Stimulated activated effector memory CD8-positive, alpha-beta T cell treated with anti-CD3 and anti-CD28 coated beads, Interleukin-12 subunit alpha, Interleukin-12 subunit beta, amount 100 ng/mL, for 72 hours (primary cell): Measurements from ENCODE around the gene PTH1R.

Experiments used
- ATAC-seq: fragments of 150-1000 bp; cut with Tn5 transposase; 2 replicates; pipeline ENCODE4 v1.10.0; 2021
- DNase-seq, 2 donors: peaks; one replicate each; pipeline ENCODE4 v3.0.0; 2021 to 2022; ENCODE audit warnings: low spot score in 2 of 2
- H3K27ac Mint-ChIP-seq: one replicate; pipeline ENCODE4 v1.8.0; 2022; ENCODE audit warnings: mild to moderate bottlenecking, mixed read lengths
- H3K36me3 Mint-ChIP-seq: one replicate; pipeline ENCODE4 v1.8.0; 2022; ENCODE audit warnings: mild to moderate bottlenecking, mixed read lengths
- H3K4me1 Mint-ChIP-seq: one replicate; pipeline ENCODE4 v1.8.0; 2022; ENCODE audit warnings: mixed read lengths
- H3K4me3 Mint-ChIP-seq: one replicate; pipeline ENCODE4 v1.8.0; 2022; ENCODE audit warnings: mild to moderate bottlenecking, mixed read lengths
- H3K9me3 Mint-ChIP-seq: one replicate; pipeline ENCODE4 v1.8.0; 2022; ENCODE audit warnings: mixed read lengths

The PTH1R gene

DNA sequence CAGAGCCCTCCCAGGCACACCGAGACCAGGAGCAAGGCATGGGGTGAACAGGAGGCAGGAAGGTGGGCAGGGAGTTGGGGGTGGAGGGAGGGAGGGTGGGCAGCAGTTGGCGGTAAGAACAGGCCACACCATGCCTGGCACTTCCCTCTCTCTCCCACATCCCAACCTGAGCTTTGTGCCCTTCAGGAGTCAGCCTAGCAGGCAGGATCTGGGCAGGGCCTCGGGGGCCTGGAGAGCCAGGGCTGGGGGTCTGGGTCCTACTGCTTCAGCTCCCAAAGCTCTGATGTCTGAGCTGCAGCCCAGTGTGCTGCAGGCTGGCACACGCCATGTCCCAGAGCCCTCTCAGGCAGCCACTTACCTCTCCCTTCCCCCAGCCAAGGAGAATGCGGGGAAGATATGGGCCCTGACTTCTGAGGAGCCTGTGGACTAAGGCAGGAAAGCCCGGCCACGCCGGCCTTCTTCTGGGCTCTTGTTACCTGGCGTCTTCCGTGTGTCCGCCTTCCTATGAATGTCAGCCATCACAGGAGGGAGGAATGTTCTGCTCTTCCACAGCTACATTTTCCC lies 11.4 kb upstream of the PTH1R start:
- H3K27ac Mint-ChIP-seq = no peak overlapping the region
- H3K4me1 Mint-ChIP-seq = peaks cover 12% of the 10 kb centered on the region
- DNase-seq = no peak
- no peak overlapping the region for H3K4me3 Mint-ChIP-seq
- no peak for ATAC-seq
- H3K36me3 Mint-ChIP-seq = no peaks in the 10 kb centered on the region
- H3K9me3 Mint-ChIP-seq = no peaks in the 10 kb centered on the region

DNA sequence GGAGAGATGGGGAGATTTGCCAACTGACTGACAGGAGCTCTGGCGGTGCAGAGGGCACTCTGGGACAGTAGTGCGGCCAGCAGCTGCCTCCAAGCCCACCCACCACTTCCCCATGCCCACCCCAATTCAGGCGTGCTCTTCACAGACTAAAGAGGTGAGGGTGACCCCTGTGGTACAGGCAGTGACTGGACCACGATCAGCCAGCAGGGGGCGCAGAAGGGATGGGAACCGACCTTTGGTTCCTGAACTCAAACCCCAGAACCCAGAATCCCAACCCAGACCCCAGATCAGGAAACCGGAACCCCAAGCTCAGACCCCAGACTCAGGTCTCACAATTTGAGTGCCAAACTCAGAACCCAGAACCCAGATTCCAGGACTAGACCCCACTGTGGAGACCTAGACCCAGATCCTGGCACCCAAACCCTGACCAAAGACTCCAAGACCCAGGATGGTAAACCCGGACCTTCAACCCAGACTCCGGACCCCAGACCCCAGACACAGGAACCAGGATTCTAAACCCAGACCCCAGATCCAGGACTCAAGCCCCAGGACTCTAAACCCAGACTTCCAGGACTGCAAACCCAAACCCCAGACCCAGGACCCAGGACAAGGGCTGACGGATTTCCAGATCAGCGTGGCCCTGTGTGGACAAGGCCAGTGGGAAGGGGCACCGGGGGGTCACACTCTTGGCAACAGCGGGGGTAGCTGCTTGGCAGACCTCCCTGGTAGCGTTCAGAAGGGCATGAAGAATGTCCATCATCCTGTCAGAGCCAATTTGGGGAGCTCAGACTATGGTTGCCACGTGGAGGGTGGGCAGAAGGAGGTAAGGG lies 10.6 kb upstream of the PTH1R start:
- Mint-ChIP-seq H3K4me1 (peaks cover 12% of the 10 kb centered on the region), H3K36me3 (no peaks in the 10 kb centered on the region), H3K9me3 (no peaks in the 10 kb centered on the region), H3K4me3 (no peak overlapping the region), H3K27ac (no peak overlapping the region)
- DNase-seq (peak; percentile 79 to 89), ATAC-seq (peak; percentile 59)

DNA sequence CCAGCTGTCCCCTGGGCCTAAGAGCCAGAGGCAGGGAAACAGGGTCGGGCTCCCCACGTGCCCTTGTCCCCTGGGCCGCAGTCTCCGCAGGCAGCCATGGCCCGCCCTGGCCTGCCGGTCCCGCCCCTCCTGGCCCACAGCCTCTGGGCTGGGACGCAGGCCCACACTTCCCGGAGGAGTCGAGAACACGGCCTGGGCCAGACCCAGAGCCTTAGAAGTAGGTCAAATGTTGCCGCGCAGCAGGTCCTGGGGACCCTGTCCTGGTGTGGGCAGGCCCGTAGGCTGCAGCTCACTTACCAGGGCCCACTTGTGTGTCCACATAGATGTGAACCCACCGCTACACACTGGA lies 10.0 kb upstream of the PTH1R start:
- Mint-ChIP-seq H3K4me1 (peaks cover 12% of the 10 kb centered on the region), H3K36me3 (no peaks in the 10 kb centered on the region), H3K27ac (no peak overlapping the region), H3K9me3 (no peaks in the 10 kb centered on the region), H3K4me3 (no peak overlapping the region)
- DNase-seq (no peak), ATAC-seq (no peak)

DNA sequence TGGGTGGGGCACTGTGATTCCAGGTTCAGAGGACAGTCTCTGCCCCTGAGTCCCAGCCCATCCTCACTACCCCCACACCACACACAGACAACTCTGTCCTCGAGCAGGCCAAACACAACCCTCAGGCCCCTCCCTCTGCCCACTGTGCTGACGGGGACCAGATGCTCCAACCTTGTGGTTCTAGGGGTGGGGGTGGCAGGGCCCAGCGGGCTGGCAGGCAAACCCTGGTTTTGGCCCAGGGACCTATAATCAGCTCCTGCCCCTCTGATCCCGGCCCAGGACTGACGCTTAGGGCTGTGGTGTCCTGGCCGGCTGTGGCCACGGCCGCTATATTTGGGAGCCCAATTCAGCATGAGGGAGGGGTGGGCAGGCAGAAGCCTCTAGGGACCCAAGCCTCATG lies 9.2 kb upstream of the PTH1R start:
- H3K4me3 Mint-ChIP-seq = no peak overlapping the region
- no peaks in the 10 kb centered on the region for H3K36me3 Mint-ChIP-seq

DNA sequence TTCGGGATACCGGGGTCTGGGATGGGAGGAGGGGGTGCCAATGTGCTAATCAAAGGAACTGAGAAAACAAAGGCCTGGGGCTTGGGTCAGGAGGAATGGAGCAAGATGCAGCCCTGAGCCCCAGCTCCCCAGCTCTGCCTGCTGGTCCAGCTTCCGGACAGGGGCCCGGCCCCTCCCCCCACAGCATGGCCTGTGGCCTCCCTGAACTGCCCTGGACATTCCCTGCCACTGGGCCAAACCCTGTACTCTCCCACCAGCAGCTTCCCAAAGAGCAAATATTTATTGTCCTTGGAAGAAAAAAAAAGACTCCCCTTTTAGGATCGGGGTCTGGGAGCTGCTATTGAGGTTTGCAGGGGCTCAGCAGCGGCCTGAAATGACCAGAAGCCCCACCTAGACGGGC lies 8.6 kb upstream of the PTH1R start:
- H3K9me3 Mint-ChIP-seq = no peaks in the 10 kb centered on the region
- no peak overlapping the region for H3K4me3 Mint-ChIP-seq

More for the DNA sequence above, 9.2 kb upstream of the PTH1R start:
- Mint-ChIP-seq H3K4me1 (peaks cover 12% of the 10 kb centered on the region), H3K9me3 (no peaks in the 10 kb centered on the region), H3K27ac (no peak overlapping the region)
- ATAC-seq = no peak
- DNase-seq = no peak

DNA sequence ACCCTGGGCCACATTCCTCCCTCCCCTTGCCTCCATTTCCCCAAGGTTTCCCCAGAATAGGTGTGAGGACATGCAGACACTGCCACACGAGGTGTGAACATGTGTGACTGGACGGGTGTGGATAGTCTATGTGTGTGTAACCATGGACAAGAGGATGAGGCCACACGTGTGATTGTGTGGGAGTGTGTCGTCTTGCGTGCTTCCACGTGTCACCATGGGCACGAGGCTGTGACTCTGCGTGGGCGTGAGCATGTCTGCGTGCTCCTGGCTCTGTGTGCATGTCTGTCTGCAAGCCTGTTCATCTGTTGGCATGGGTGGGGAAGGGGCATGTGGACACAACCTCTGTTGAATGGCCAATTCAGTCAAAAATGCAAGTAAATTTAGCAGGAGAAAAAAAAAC lies 8.1 kb upstream of the PTH1R start:
- no peak overlapping the region for H3K4me3 Mint-ChIP-seq
- peaks cover 12% of the 10 kb centered on the region for H3K4me1 Mint-ChIP-seq
- DNase-seq (no peak), ATAC-seq (no peak)
- no peak overlapping the region for H3K27ac Mint-ChIP-seq
- no peaks in the 10 kb centered on the region for H3K9me3 Mint-ChIP-seq
- no peaks in the 10 kb centered on the region for H3K36me3 Mint-ChIP-seq

More for the DNA sequence above, 8.6 kb upstream of the PTH1R start:
- H3K36me3 Mint-ChIP-seq = no peaks in the 10 kb centered on the region
- DNase-seq = no peak
- H3K27ac Mint-ChIP-seq = no peak overlapping the region
- ATAC-seq = no peak
- H3K4me1 Mint-ChIP-seq = peaks cover 12% of the 10 kb centered on the region

DNA sequence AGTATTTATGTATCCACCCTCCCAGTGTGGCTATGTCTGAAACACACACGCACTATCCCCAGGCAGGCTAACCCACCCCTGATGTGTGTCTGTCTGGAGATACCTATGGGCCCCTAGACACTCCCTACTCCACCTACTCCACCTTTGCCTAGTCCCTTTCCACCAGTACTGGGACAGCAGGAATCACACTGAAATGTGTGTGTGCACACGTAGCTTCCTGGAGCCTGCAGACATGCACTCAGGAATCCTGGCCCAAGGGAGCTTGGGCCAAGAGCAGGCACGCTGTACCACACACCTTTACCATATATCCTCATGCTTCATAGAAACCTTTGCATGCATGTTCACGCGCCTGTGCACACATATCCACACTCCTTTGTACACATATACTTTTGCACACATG lies 6.9 kb upstream of the PTH1R start:
- Mint-ChIP-seq H3K27ac (no peak overlapping the region), H3K36me3 (no peaks in the 10 kb centered on the region), H3K9me3 (no peaks in the 10 kb centered on the region), H3K4me1 (peaks cover 12% of the 10 kb centered on the region), H3K4me3 (no peak overlapping the region)
- ATAC-seq (no peak), DNase-seq (no peak)

DNA sequence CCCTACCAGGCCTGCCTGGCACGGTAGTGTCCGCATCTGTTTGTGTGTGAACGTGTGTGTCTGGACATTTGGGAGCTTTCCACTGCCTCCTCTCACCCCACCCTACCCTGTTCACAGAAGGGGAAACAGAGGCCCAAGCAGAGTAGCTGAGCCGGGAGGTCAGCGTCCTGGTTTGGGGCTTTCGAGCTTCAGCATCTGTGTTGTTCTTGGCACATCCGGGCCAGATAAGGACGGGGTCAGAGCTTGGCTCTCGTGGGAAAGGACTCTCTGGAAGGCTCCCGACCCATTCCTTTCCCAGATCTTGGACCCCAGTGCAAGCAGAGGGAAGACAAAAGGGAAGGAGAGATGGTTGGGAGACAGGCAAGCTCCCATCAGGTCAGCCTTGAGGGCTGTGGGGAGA lies 6.3 kb upstream of the PTH1R start:
- H3K9me3 Mint-ChIP-seq = no peaks in the 10 kb centered on the region
- DNase-seq = no peak
- H3K4me1 Mint-ChIP-seq = peaks cover 12% of the 10 kb centered on the region
- no peak overlapping the region for H3K4me3 Mint-ChIP-seq
- no peak for ATAC-seq
- H3K36me3 Mint-ChIP-seq = no peaks in the 10 kb centered on the region
- no peak overlapping the region for H3K27ac Mint-ChIP-seq

DNA sequence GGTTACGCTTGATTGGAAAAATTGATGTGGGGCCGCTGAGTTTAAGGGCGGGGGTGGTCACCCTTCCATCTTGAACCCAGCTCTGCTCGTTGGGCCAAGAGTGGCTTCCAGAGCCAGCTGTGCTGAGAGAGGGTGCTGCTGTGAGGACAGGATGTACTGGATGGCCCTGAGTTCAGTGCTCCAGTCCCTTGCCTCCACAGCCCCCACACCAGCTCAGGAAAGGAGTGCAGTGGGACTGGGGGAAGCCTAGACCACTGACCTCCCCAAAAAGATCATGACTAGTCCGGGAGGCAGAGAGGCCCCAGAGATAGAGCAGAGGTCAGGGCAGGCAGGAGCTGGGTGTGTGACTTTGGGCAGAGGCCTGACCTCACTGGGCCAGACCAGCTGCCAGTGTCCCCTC lies 4.0 kb upstream of the PTH1R start:
- ATAC-seq (no peak), DNase-seq (no peak)
- H3K27ac Mint-ChIP-seq = no peak overlapping the region

DNA sequence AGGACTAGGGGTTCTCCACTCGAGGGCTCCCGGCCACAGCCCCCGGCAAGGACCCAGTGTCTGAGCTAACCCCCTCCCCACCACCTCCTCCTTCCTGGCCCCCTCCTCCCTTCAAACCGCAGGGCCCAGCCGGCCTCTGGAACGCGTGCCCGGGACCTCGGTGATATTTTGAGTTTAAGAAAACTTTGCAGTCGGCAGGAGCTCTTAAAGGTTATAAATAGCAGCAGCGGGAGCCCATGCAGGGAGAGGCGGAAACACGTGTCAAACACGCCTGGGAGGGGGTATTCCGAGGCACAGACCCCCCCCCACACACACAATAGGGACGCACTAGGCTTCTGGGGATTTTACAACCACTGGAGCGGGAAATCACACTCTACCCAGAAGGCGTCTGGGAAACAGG lies 3.1 kb upstream of the PTH1R start:
- Mint-ChIP-seq H3K36me3 (no peaks in the 10 kb centered on the region), H3K9me3 (no peaks in the 10 kb centered on the region), H3K4me3 (no peak overlapping the region), H3K4me1 (peaks cover 2% of the 10 kb centered on the region), H3K27ac (no peak overlapping the region)
- no peak for ATAC-seq
- no peak for DNase-seq

More for the DNA sequence above, 4.0 kb upstream of the PTH1R start:
- H3K9me3 Mint-ChIP-seq = no peaks in the 10 kb centered on the region
- H3K4me3 Mint-ChIP-seq = no peak overlapping the region
- peaks cover 11% of the 10 kb centered on the region for H3K4me1 Mint-ChIP-seq
- no peaks in the 10 kb centered on the region for H3K36me3 Mint-ChIP-seq

DNA sequence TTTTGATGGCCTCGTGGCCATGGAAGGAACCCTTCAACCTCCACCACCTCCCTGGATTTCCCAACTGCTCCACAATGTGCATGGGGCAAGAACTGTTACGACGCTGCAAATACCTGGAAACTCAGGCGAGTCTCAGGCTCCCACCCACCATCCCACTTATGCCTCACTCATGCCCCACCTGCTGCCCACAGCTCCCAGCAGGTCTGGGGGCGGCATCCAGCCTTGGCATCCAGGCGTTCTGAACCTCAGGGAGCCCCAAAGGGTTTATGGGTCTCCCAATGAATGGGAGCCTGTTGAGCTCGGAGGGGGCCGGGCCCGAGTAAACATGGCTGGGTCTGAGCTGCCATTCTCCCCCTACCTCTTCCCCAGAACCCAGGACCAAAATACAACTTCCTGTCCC lies 2.0 kb upstream of the PTH1R start:
- H3K9me3 Mint-ChIP-seq = no peaks in the 10 kb centered on the region
- no peak overlapping the region for H3K4me3 Mint-ChIP-seq
- peaks cover 4% of the 10 kb centered on the region for H3K4me1 Mint-ChIP-seq
- H3K36me3 Mint-ChIP-seq = no peaks in the 10 kb centered on the region
- DNase-seq (no peak), ATAC-seq (no peak)
- H3K27ac Mint-ChIP-seq = no peak overlapping the region

DNA sequence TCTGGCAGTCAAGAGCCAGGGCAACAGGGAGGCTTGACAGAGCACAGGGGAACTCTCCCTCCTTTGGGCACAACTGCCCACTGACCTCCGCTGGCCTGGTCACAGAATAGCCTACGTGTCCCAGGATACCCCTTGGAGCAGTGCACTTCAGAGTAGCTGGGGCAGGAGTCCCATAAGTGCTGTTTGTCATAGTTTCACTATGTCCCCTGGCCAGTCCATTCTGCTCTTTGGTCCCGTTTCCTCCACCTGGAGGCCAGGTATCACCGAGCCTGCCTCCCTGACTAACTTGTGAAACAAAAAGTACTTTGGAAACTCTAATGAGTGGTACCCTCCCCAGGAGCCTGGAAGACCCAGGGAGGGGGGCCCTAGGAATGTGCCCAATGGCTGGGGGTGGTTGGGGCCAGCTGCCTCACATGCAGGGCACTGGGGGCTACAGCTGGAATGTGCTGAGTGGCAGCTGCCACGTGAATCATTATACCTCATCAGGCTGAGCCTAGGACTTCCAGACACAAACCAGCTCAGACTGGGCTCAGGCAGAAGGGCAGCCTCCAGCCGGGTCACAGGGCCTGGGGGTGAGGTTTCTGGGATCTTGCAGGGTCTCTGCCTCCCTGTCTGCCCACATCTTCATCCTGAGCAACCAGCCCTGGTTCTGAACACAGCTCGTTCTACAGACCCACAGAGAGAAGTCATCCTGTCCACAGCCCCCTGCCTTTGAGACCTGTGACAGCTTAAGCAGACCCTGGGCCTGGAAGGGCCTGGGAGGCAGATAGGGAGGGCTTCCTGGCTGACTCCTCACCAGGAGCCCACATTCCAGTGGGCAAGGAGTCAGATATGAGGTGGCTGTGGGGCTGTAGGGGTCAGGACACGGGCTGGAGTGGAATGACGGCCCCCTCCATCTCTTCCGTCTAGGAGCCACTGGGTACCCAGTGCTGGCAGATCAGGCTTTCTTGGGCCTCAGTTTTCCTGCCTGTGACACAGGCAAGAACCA lies 914 bp upstream of the PTH1R start:
- ATAC-seq (no peak), DNase-seq (no peak)
- Mint-ChIP-seq H3K4me1 (peaks cover 7% of the 10 kb centered on the region), H3K36me3 (no peaks in the 10 kb centered on the region), H3K4me3 (no peak overlapping the region), H3K9me3 (no peaks in the 10 kb centered on the region), H3K27ac (no peak overlapping the region)

DNA sequence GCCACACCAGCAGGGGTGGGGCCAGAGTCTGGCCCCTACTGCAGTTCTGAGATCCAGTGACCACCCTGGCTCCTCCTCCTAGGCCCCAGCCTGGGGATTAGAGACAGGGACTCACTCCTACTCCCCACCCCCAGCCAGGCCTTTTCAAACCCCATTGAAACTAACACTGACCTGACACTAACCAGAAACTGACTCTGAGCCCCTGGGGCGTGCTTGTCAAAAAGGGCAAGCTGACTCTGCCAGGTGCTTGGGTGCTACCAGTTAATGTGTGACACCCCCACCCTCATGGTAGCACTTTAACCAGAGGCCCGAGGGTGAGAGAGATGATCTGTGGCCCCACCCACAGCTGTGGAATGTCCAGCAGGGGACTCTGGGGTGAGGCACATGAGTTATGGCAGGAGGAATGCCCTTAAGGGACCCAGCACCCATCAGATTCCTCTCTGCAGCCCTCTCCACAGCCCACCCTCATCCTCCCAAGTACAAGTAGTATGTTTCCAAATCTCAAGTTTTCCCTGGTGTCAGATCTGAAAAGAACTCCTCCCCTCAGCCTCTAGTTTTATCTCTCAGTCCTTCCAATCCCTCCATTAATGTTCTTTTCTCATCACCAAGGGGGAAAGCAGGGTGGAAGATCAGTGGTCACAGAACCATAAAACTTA lies 1.4 kb downstream of the PTH1R start:
- Mint-ChIP-seq H3K36me3 (no peaks in the 10 kb centered on the region), H3K4me1 (peaks cover 17% of the 10 kb centered on the region), H3K4me3 (no peak overlapping the region), H3K9me3 (no peaks in the 10 kb centered on the region), H3K27ac (no peak overlapping the region)
- ATAC-seq (no peak), DNase-seq (no peak)

DNA sequence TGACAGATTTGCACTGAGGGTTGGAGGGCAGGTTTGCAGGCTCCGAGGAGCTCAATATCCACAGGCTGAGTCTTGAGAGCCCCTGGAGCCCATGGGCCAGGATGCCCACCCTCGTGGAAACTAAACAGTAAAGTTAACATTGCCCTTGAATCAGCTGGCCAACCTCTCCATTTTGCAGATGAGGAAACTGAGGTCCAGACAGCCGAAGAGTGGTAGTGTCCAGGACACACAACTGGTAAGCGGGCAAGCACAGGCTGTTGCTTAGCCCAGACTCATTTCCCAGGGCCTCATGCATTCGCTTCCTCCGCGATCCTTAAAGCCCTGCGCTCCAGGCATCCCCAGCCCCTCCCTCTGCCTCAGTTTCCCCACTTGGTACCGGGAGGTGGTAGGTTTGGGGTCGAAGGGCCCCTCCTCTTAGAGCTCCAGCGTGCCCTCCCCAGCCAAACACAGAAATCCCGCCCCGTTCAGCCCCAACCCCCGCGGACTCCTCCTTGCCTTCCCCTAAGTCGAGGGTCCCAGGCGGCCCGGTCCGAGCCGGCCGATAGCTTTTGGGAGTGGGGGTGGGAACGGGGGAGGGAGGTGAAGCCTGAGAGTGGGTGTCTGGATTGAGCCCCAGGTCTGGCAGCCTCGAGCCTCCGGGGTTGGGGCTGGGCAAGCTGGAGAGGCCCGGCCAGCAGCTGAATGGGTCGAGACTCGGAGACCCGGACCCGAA lies 3.5 kb downstream of the PTH1R start:
- Mint-ChIP-seq H3K27ac (no peak overlapping the region), H3K4me1 (peaks cover 20% of the 10 kb centered on the region), H3K36me3 (no peaks in the 10 kb centered on the region), H3K4me3 (peak overlapping the region; percentile 63), H3K9me3 (no peaks in the 10 kb centered on the region)
- ATAC-seq (no peak), DNase-seq (no peak)
